HCT116 (cell line): ENCODE data around the gene AGPAT3. TPM values are rescaled to one million over a fixed set of nuclear protein-coding genes. Genes with fewer than 3 reads are reported as not detected.

Experiments used
- ATAC-seq: fragments of 200-7000 bp; cut with Tn5 transposase; 2 replicates; pipeline ENCODE4 v1.9.1; 2020; ENCODE audit warnings: mild to moderate bottlenecking, moderate library complexity
- BruUV-seq: library from RNA; stranded (reverse); fragments of 400-500 nt; replicated peaks from 2 replicates; lab custom pipeline; 2021; lab: Mats Ljungman, UMichigan
- CTCF ChIA-PET: fragments of 300-600 bp; sonication (Branson Sonifier 250); formaldehyde crosslinking; loops from one replicate; lab custom pipeline; 2021; ENCODE audit warnings: antibody characterized with exemption; lab: Charles Lee
- POLR2A ChIA-PET: fragments of 300-600, 350-600 bp; sonication (Branson Sonifier 250); formaldehyde crosslinking; loops from one replicate; lab custom pipeline; 2021; ENCODE audit warnings: antibody characterized with exemption; lab: Charles Lee
- RAD21 ChIA-PET, 2 experiments: fragments of 300-600 bp; sonication (Branson Sonifier 250); formaldehyde crosslinking; loops; one replicate each; lab custom pipeline; 2023; ENCODE audit warnings: low total read pairs in 2 of 2; ENCODE audit not compliant: uncharacterized antibody in 2 of 2, unreplicated experiment in 2 of 2, low non-redundant PET in 1 of 2; lab: Charles Lee
- DNase-seq: peaks from one replicate; pipeline ENCODE4 v3.0.0-alpha.2; 2010; ENCODE audit warnings: low read depth, low spot score
- H2AFZ ChIP-seq: fragments of 200-600 bp; shearing (Covaris generic), sonication (generic); 2 replicates; pipeline ENCODE4 v1.6.1; 2017; ENCODE audit warnings: low read depth, mixed run types, mixed read lengths, antibody characterized with exemption, low read length; ENCODE audit not compliant: poor library complexity, severe bottlenecking
- H3K27ac ChIP-seq: 2 replicates; pipeline ENCODE4 v1.5.1; 2012; ENCODE audit warnings: low read depth, low read length
- H3K27me3 ChIP-seq: fragments of 200-600 bp; sonication (generic); 2 replicates; pipeline ENCODE4 v1.6.1; 2016; ENCODE audit warnings: mixed run types, low read length, mixed read lengths; ENCODE audit not compliant: insufficient read depth
- H3K36me3 ChIP-seq, 2 experiments: fragments of 200-500 bp in 1 of 2; fragments of 200-600 bp in 1 of 2; sonication (Bioruptor generic) in 1 of 2; sonication (generic) in 1 of 2; 2 replicates each; pipeline versions ENCODE4 v1.5.1 to v1.6.1; 2014 to 2016; ENCODE audit warnings: low read length in 2 of 2, inconsistent platforms in 1 of 2, mixed read lengths in 1 of 2, mixed run types in 1 of 2; ENCODE audit not compliant: insufficient read depth in 2 of 2, control insufficient read depth in 1 of 2
- H3K4me1 ChIP-seq, 2 experiments: fragments of 200-600 bp in 1 of 2; sonication (generic) in 1 of 2; 2 replicates each; pipeline versions ENCODE4 v1.5.1 to v1.6.1; 2012 to 2017; ENCODE audit warnings: low read length in 2 of 2, inconsistent platforms in 1 of 2, mild to moderate bottlenecking in 1 of 2, mixed read lengths in 1 of 2, mixed run types in 1 of 2, moderate library complexity in 1 of 2; ENCODE audit not compliant: insufficient read depth in 2 of 2, control insufficient read depth in 1 of 2
- H3K4me2 ChIP-seq: fragments of 200-600 bp; sonication (generic); 2 replicates; pipeline ENCODE4 v1.6.1; 2017; ENCODE audit warnings: mixed run types, low read length, mixed read lengths
- H3K4me3 ChIP-seq, 2 experiments: fragments of 200-600 bp in 1 of 2; sonication (generic) in 1 of 2; replicated peaks in 1 of 2; 2 replicates each; pipeline ENCODE4 v1.5.1; 2011 to 2016; ENCODE audit warnings: low read length in 2 of 2, control low read depth in 1 of 2, low read depth in 1 of 2, mild to moderate bottlenecking in 1 of 2, mixed read lengths in 1 of 2, mixed run types in 1 of 2
- H3K79me2 ChIP-seq: fragments of 200-600 bp; sonication (generic); 2 replicates; pipeline ENCODE4 v1.6.1; 2017; ENCODE audit warnings: mild to moderate bottlenecking, mixed run types, low read length, moderate library complexity, mixed read lengths; ENCODE audit not compliant: insufficient read depth
- H3K9ac ChIP-seq: fragments of 200-600 bp; sonication (generic); 2 replicates; pipeline ENCODE4 v1.6.1; 2016; ENCODE audit warnings: low read length, mixed read lengths
- H3K9me2 ChIP-seq: fragments of 200-600 bp; sonication (generic), shearing (Covaris generic); 2 replicates; pipeline ENCODE4 v1.6.1; 2017; ENCODE audit warnings: mixed run types, mild to moderate bottlenecking, moderate library complexity; ENCODE audit not compliant: insufficient read depth
- H3K9me3 ChIP-seq, 2 experiments: fragments of 200-500 bp in 1 of 2; fragments of 200-600 bp in 1 of 2; sonication (Bioruptor generic) in 1 of 2; sonication (generic) in 1 of 2; 2 replicates each; pipeline ENCODE4 v1.6.1; 2014 to 2017; ENCODE audit warnings: low read length in 2 of 2, mixed read lengths in 2 of 2, inconsistent platforms in 1 of 2, low read depth in 1 of 2, mild to moderate bottlenecking in 1 of 2, mixed run types in 1 of 2, moderate library complexity in 1 of 2; ENCODE audit not compliant: control insufficient read depth in 1 of 2, insufficient read depth in 1 of 2
- H4K20me1 ChIP-seq: fragments of 200-600 bp; sonication (generic), shearing (Covaris generic); 2 replicates; pipeline ENCODE4 v1.6.1; 2017; ENCODE audit warnings: mixed run types, mild to moderate bottlenecking, moderate library complexity; ENCODE audit not compliant: insufficient read depth
- CEBPB ChIP-seq: IDR thresholded peaks from 2 replicates; pipeline ENCODE4 v1.6.1; 2012; ENCODE audit warnings: low read depth
- EGR1 ChIP-seq: IDR thresholded peaks from 2 replicates; pipeline ENCODE4 v1.6.1; 2012; ENCODE audit warnings: low read depth
- FOSL1 ChIP-seq: IDR thresholded peaks from 2 replicates; pipeline ENCODE4 v1.6.1; 2012; ENCODE audit warnings: low read depth
- SIN3A ChIP-seq: IDR thresholded peaks from 2 replicates; pipeline ENCODE4 v1.6.1; 2012; ENCODE audit warnings: low read depth
- SP1 ChIP-seq: IDR thresholded peaks from 2 replicates; pipeline ENCODE4 v1.6.1; 2012; ENCODE audit warnings: low read depth
- SRF ChIP-seq: IDR thresholded peaks from 2 replicates; pipeline ENCODE4 v1.6.1; 2012; ENCODE audit warnings: low read depth
- TCF7L2 ChIP-seq: IDR thresholded peaks from 2 replicates; pipeline ENCODE4 v1.7.0; 2011; ENCODE audit warnings: borderline replicate concordance, inconsistent platforms; ENCODE audit not compliant: insufficient read depth, insufficient read length; ENCODE audit errors: extremely low read depth
- YY1 ChIP-seq: IDR thresholded peaks from 2 replicates; pipeline ENCODE4 v1.6.1; 2011; ENCODE audit warnings: low read length, low read depth, moderate library complexity, mild to moderate bottlenecking; ENCODE audit not compliant: insufficient replicate concordance; ENCODE audit errors: extremely low read depth
- ZFX ChIP-seq: fragments of 450-650 bp; IDR thresholded peaks from 2 replicates; pipeline ENCODE4 v1.6.1; 2017
- intact Hi-C: fragments of 100-400 bp; cut with micrococcal nuclease; formaldehyde crosslinking; loops from 2 replicates; pipeline ENCODE4 v1.10.0; 2022
- total RNA-seq: library from RNA; stranded (reverse); gene quantifications from one replicate; pipeline ENCODE4 v1.2.1, GENCODE V29; 2021; ENCODE audit not compliant: unreplicated experiment
- TF ChIP-seq, protein P1 (sequence below): IDR thresholded peaks from 2 replicates; pipeline ENCODE4 v1.6.1; 2012
- TF ChIP-seq, protein P2 (sequence below): IDR thresholded peaks from 2 replicates; pipeline ENCODE4 v1.6.1; 2012; ENCODE audit warnings: low read depth

The AGPAT3 gene
- total RNA-seq, 1 experiment from 2014 or later = 54.1 TPM

DNA sequence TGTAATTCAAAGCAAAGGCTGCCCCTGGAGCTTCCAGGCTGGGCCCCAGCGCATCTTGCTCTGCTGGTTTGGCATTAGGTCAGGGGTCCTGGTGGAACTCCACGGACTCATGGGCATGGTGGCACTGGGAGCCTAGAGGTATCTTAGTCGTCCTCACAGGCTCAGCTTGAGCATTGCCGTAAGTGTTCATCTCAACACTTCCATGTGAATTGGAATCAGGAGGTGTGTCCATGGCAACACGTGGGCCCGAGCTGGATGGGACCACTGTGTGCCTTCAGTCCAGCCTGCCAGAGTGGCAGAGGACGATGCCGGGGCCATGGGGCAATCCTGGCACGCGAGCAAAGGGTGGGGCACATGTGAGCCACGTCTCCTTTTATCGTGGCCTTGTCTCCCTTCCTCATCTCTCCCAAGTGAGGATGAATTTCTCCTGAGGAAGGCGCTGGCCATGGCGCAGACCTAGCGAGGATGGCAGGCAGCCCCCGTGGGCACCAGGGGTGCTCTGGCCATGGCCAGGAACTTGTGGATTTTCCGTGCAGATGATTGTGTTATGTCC, 47.0 kb downstream of the AGPAT3 start:
- peaks cover 0 to 9% of the 10 kb centered on the region in 2 experiments; a peak in 1 of 4 replicates for H3K9me3 ChIP-seq
- POLR2A ChIA-PET = no interaction called here
- TF ChIP-seq, protein P1, sequence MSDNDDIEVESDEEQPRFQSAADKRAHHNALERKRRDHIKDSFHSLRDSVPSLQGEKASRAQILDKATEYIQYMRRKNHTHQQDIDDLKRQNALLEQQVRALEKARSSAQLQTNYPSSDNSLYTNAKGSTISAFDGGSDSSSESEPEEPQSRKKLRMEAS = no peak
- TF ChIP-seq ZFX (no peak), SRF (no peak), CEBPB (no peak), SP1 (no peak), TCF7L2 (no peak), YY1 (no peak), FOSL1 (no peak), EGR1 (no peak), SIN3A (no peak)
- TF ChIP-seq, protein P2, sequence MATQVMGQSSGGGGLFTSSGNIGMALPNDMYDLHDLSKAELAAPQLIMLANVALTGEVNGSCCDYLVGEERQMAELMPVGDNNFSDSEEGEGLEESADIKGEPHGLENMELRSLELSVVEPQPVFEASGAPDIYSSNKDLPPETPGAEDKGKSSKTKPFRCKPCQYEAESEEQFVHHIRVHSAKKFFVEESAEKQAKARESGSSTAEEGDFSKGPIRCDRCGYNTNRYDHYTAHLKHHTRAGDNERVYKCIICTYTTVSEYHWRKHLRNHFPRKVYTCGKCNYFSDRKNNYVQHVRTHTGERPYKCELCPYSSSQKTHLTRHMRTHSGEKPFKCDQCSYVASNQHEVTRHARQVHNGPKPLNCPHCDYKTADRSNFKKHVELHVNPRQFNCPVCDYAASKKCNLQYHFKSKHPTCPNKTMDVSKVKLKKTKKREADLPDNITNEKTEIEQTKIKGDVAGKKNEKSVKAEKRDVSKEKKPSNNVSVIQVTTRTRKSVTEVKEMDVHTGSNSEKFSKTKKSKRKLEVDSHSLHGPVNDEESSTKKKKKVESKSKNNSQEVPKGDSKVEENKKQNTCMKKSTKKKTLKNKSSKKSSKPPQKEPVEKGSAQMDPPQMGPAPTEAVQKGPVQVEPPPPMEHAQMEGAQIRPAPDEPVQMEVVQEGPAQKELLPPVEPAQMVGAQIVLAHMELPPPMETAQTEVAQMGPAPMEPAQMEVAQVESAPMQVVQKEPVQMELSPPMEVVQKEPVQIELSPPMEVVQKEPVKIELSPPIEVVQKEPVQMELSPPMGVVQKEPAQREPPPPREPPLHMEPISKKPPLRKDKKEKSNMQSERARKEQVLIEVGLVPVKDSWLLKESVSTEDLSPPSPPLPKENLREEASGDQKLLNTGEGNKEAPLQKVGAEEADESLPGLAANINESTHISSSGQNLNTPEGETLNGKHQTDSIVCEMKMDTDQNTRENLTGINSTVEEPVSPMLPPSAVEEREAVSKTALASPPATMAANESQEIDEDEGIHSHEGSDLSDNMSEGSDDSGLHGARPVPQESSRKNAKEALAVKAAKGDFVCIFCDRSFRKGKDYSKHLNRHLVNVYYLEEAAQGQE = no peak
- no peak overlapping the region for H3K4me3 ChIP-seq
- no peak overlapping the region for H3K27ac ChIP-seq
- no peak overlapping the region for H3K9ac ChIP-seq
- no TSS peak for BruUV-seq
- no peaks in the 10 kb centered on the region; a peak in 1 of 4 replicates for H3K36me3 ChIP-seq
- no peak overlapping the region for H3K4me2 ChIP-seq
- ATAC-seq (no peak), DNase-seq (no peak)
- no peaks in the 10 kb centered on the region for H4K20me1 ChIP-seq
- H3K79me2 ChIP-seq = peaks cover 7% of the 10 kb centered on the region
- no peaks in the 10 kb centered on the region for H3K27me3 ChIP-seq
- H3K9me2 ChIP-seq = no peaks in the 10 kb centered on the region
- H3K4me1 ChIP-seq = 0 out of 4 replicates have a peak, but pooled peaks cover 0 to 3% of the 10 kb centered on the region in 2 experiments
- intact Hi-C loops = no loop called here
- no peak overlapping the region for H2AFZ ChIP-seq
- CTCF ChIA-PET = no interaction called here
- RAD21 ChIA-PET = no interaction called here
